ENCODE measurements around the gene EXOC4.

The EXOC4 gene

DNA sequence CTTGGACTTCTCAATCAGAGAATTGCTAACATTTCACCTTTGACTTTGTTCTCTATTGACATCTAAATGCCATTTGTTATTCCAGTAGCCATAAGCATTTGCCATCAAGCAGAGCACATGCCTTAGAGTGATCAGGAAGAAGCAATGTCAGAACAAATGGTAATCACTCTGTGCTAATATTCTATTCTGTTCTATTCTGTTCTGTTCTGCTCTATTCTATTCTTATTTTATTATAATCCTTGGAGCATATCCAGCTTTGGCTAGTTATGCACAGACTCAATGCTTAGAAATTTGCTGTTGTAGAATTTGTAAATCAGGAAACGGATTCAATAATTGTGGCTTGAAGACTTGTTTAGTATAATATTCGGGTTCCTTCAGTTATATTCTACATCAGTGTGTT is 175.4 kb downstream of the EXOC4 start:
- DNase-seq (ENCODE audit: low read depth, low spot score) = no peak

DNA sequence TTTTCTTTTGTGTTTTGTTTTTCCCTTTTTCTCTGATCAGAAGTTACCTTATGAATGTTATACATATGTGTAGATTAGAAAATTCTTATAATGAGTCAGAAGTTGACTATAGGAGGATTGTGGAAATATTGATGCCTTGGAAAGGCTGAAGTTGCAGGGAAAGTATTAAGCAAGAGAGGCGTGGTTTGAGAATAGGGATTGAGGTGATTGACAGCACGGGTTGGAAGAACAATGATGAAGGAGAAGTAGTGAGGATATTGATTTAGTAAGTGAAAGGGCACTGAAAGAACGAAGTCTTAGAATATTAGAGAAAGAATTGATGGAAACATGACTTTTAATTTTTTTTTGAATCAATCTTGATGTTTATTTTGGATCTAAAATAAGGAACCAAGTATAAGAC is 176.0 kb downstream of the EXOC4 start:
- no peak for DNase-seq (ENCODE audit: low read depth, low spot score)

DNA sequence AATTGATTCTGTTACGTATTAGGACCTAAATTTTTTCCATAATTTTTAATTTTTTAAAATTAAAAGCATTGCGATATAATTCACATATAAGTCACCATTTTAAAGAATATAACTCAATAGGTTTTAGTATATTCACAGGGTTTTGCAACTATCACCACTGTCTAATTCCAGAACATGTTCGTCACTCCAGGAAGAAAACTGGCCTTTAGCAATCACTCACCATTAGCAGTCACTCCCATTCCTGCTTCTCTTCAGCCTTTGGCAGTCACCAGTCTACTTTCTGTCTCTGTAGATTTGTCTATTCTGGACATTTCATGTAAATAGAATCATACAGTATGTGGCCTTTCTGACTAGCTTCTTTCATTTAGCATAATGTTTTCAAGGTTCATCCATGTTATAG is 176.5 kb downstream of the EXOC4 start:
- no peak for DNase-seq (ENCODE audit: low read depth, low spot score)

GRCh38 chr7:133431134-133431724 is 178.4 kb downstream of the EXOC4 start:
- no peak for DNase-seq (ENCODE audit: low read depth, low spot score)

DNA sequence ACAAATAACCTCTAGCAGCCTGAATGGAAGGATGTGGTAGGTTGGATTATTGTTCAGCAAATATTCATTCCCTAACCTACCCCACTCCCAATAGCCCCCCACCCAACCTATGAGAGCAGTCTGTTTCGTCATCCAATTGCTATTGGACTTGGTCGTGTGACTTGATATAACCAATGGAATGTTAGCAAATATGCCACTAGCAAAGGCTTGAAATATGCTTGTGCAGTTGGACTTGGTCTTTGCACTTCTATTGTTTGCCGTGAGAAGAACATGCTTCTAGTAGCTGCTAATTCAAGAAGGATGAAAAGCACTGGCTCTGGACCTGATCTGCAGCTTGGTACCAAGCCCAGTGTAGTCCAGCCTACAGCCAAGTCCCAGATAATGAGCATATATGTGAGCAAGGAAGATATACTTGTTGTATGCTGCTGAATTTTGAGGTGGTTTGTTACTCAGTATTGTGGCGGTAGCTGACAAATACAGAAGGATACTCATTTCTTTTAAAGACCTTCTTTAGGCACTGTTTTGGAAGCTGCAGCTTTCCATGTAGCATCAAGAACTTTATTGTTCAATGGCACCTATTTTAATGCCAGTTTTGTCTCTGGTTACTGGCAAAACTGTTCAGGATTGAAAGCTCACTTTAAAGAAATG is 180.4 kb downstream of the EXOC4 start:
- no peak for DNase-seq (ENCODE audit: low read depth, low spot score)

DNA sequence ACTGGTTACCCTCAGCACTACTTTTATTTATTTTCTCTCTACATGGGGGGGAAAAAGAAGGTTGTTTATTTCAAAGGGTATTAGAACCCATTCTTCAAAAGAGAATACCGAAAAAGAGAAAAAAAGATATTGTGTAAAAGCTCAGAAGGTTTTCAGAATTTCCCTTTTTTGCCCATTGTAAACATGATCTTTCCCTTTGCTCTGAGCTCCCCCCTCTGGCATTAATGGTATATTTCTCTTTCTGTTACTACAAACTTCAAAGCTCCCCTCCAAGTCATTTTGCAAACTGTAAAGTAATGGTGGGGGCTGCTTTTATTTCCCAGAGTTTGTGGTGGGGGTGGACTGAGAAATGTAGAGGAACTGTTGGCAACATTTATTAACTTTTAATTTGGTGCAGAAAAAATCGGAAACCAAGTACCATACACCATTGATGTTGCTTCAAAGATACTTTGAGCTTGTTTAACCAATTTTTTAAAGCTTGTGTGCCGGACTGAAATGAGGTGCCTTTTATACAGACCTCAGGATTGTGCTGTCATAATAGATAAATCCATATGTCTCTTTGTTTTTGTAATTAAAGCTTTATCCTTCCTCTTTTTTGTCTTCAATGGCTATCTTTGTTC is 181.5 kb downstream of the EXOC4 start:
- no peak for DNase-seq (ENCODE audit: low read depth, low spot score)

- DNase-seq (ENCODE audit: low read depth, low spot score) = peak; percentile 70
Observed at GRCh38 chr7:133436014-133436428, 183.1 kb downstream of the EXOC4 start.

DNA sequence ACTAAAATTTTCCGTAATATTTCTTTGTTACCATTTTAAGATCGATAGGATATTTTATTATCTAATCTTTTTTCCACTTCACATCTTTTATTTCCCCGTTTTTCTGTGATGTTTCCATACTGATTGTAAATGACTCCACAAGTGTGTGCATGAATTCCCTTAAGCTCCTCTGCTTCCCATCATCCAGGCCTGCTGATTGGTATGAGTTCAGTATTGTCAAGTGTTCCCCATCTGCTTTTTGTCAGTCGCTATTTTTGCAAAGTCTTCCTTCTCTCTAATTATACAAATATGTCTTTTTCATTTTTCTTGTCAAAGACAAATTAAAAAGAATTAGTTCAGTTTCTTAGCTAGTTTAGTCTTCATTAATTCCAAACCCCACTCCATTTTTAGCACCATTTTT is 184.7 kb downstream of the EXOC4 start:
- no peak for DNase-seq (ENCODE audit: low read depth, low spot score)

GRCh38 chr7:133442818-133443217 is 189.9 kb downstream of the EXOC4 start:
- no peak for DNase-seq (ENCODE audit: low read depth, low spot score)

DNA sequence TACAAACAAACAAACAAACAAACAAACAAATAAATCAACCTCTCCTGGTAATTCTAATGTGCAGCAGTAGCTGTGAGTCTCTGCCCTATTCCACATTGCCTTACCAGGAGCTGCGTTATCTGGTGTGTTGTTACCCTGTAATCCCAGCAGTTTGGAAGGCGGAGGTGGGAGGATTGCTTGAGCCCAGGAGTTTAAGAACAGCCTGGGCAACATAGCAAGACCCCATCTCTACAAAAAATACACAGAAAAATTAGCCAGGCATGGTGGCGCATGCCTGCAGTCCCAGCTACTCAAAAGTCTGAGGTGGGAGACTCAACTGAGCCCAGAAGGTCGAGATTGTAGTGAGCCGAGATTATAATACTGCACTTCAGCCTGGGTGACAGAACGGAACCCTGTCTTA is 192.7 kb downstream of the EXOC4 start:
- DNase-seq (ENCODE audit: low read depth, low spot score) = no peak

- no peak for DNase-seq (ENCODE audit: low read depth, low spot score)
Observed at GRCh38 chr7:133448012-133448411, 195.1 kb downstream of the EXOC4 start.

DNA sequence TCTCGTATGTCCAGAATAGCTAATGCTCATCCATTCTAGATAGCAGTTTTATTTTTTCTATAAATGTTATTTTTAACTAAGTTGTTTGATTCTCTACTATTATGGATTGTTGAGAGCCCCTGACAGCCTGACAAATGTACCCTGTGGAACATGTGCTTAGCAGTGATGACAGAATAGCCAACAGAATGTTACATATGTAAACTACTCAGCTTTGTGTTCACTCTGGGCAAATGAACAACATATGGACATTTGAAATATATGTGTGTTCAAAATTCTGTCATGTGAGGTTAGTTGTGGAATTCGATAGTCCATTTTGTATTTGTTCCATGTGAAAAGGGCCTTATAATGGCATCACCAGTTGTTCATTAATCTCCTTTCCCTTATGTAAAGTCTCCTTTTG is 199.7 kb downstream of the EXOC4 start:
- DNase-seq (ENCODE audit: low read depth, low spot score) = no peak

- DNase-seq (ENCODE audit: low read depth, low spot score) = no peak
Observed at GRCh38 chr7:133458688-133459087, 205.8 kb downstream of the EXOC4 start.

GRCh38 chr7:133461421-133461820 is 208.5 kb downstream of the EXOC4 start:
- DNase-seq (ENCODE audit: low read depth, low spot score) = no peak

DNA sequence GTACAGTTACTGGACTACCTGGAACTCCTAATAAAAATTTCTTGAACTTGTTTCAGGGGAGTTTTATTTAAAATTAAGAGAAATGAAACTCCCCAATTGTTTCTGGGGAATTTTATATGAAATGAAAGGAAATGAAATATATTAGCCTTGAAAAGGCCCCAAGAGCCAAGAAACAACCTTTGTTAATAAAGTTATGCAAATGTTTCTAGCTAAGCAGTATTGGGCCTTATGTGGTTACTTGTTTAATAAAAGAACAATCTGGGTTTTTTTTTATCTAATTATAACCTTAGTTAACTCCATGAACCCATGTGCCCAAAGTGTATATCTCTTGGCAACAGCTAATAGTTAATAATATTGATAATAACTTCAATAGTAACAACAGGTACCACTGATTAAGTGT is 222.8 kb downstream of the EXOC4 start:
- DNase-seq (ENCODE audit: low read depth, low spot score) = no peak

DNA sequence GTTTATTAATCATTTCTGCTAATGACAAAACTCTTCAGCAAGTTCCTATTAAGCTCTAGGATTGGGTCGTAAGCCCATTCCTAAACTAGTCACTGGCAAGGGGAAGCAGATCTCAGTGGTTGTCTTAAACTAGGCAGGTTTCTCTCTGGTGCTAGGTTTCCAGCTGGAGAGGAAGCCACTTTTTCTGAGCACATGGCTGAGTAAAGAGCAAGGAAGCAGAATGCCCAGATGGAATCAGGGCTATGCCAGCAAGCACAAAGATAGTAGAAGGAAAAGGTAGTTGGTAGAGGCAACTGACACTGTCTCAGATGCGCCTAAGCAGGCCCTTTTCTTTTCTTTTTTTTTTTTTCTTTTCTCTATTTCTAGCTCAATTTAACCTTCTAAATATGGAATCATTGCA is 224.9 kb downstream of the EXOC4 start:
- DNase-seq (ENCODE audit: low read depth, low spot score) = no peak

DNA sequence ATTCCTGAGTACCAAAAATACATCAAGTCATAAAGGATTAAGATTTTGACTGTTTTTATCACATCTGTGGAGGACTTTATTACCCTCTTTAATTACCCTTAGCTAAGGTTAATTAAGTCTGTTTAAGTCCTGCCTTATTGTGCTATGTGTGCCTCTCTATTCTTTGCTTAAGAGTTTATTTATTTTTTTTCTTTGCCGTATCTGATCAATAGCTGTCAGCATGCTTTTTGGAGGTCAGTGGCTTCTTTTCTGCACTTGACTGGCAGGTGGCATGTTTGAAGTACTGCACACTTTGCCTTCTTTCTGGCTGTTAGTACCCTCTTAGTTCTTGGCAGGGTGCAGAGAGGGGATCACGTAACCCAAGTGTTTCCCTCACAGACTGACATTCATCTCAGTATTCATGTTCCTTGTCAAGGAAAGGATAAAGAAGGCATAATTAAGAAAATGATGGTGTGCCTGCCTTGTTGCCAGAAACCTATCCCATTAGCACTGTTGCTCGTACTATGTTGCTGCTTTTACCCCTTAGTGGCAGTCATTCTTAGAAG is 225.8 kb downstream of the EXOC4 start:
- no peak for DNase-seq (ENCODE audit: low read depth, low spot score)

GRCh38 chr7:133479456-133480065 is 226.7 kb downstream of the EXOC4 start:
- DNase-seq (ENCODE audit: low read depth, low spot score) = no peak

DNA sequence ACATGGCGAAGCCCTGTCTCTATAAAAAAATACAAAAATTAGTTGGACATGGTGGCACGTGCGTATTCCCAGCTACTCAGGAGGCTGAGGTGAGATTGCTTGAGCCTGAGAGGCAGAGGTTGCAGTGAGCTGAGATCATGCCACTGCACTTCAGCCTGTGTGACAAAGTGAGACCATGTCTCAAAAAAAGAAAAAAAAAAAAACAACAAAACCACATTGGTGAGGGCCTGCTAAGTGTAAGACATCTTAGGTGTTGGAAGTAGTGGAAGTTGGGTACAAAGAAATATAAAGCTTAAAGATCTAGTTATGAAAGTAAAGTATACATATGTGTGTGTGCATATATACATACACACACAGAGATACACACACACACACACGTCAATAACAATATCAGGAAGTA is 228.0 kb downstream of the EXOC4 start:
- DNase-seq (ENCODE audit: low read depth, low spot score) = no peak

DNA sequence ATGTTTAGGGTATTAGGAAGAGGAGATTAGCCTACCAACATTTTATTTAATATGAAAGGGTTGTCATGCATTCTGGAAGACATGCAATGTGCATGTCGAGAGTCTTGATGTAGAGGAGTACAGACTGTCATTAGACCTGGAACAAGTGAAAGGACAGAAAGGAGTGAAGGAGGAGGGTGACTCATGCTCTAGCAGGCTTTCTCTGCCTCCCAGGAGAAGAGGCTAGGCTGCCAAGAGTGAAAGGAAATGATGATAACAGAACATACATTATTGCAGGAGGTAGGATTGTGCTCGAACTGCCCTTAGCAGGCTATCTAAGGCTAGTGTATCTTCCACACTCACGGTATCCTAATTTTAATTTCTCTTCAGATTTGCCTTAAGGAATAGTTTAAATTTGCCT is 228.8 kb downstream of the EXOC4 start:
- peak; percentile 12 for DNase-seq (ENCODE audit: low read depth, low spot score)

- no peak for DNase-seq (ENCODE audit: low read depth, low spot score)
Observed at GRCh38 chr7:133482599-133482998, 229.7 kb downstream of the EXOC4 start.

DNA sequence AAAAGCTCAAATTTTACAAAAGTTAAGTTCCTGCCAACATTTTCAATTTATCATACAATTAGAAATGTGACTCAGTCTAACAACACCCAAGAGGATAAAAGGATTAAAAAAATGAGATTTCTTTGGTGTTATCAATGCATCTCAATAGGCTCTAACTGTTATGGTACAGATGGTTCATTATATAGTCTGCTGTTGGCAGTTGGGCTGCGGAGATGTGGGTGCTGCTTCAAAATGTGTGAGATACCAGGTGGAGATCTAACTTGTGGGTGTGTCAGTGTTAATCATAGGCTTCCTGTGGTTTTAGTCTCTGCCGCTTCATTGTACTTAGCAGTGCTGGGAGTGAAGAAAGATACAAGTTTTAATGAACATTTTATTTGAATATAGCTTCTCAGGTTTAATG is 231.2 kb downstream of the EXOC4 start:
- no peak for DNase-seq (ENCODE audit: low read depth, low spot score)

GRCh38 chr7:133489906-133490305 is 237.0 kb downstream of the EXOC4 start:
- no peak for DNase-seq (ENCODE audit: low read depth, low spot score)

Data from brain pericyte (primary cell).